Calu3 (cell line): ENCODE measurements around the gene PTPRA. TPM values are rescaled to one million over a fixed set of nuclear protein-coding genes. Genes with fewer than 3 reads are reported as not detected.

Source experiments
- BruUV-seq: library from RNA; stranded (reverse); fragments of 400-500 nt; replicated peaks from 2 replicates; lab custom pipeline; 2021; lab: Mats Ljungman, UMichigan
- CTCF ChIA-PET: fragments of 300-600 bp; sonication (Branson Sonifier 250); formaldehyde crosslinking; loops from one replicate; lab custom pipeline; 2022; ENCODE audit warnings: antibody characterized with exemption; lab: Charles Lee
- DNase-seq: peaks from one replicate; pipeline ENCODE4 v3.0.0; 2022
- H3K27ac Mint-ChIP-seq: one replicate; pipeline ENCODE4 v1.8.0; 2022; ENCODE audit warnings: mixed read lengths; ENCODE audit not compliant: unreplicated experiment
- H3K27me3 Mint-ChIP-seq: one replicate; pipeline ENCODE4 v1.8.0; 2022; ENCODE audit warnings: mixed read lengths; ENCODE audit not compliant: unreplicated experiment
- H3K36me3 Mint-ChIP-seq: one replicate; pipeline ENCODE4 v1.8.0; 2022; ENCODE audit warnings: mild to moderate bottlenecking, moderate library complexity, mixed read lengths; ENCODE audit not compliant: insufficient read depth, unreplicated experiment
- H3K4me1 Mint-ChIP-seq: one replicate; pipeline ENCODE4 v1.8.0; 2022; ENCODE audit warnings: mild to moderate bottlenecking, low read depth, mixed read lengths; ENCODE audit not compliant: unreplicated experiment
- H3K4me3 Mint-ChIP-seq: one replicate; pipeline ENCODE4 v1.8.0; 2022; ENCODE audit warnings: mild to moderate bottlenecking, low read depth, moderate library complexity, mixed read lengths; ENCODE audit not compliant: unreplicated experiment
- H3K9me3 Mint-ChIP-seq: one replicate; pipeline ENCODE4 v1.8.0; 2022; ENCODE audit warnings: low read depth, mixed read lengths; ENCODE audit not compliant: unreplicated experiment
- intact Hi-C: fragments of 100-400 bp; cut with micrococcal nuclease; formaldehyde crosslinking; loops from one replicate; pipeline ENCODE4 v1.10.0; 2022; ENCODE audit not compliant: unreplicated experiment
- total RNA-seq: library from RNA; stranded (reverse); gene quantifications from 2 replicates; pipeline ENCODE4 v1.2.3, GENCODE V29; 2022
- TF ChIP-seq, protein P1 (sequence below): fragments of 200-600 bp; IDR thresholded peaks from one replicate; pipeline ENCODE4 v1.8.0; 2022; ENCODE audit warnings: antibody characterized with exemption; ENCODE audit not compliant: unreplicated experiment

Gene PTPRA
- total RNA-seq, 1 experiment from 2014 or later: 30.2 TPM

DNA sequence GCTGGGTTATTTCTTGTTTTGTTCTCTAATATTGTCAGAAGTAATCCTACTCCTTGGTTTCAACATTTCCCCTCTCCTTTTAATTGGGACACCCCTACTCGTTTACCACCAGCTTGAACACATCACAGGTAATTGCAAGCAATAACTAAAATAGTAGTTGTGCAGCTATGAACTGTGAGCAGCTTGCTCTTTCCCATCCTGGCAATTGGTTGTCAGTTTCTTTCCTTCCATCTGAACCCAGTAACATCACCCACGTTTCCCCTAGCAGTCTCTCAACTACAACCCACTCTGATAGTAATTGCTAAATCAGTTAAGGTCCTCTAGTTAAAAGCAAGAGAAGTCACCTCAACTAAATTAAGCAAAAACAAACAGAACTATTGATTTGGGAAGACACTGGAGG is 122.5 kb downstream of the PTPRA start:
- no peak overlapping the region for H3K27ac Mint-ChIP-seq
- H3K36me3 Mint-ChIP-seq: peaks cover 5% of the 10 kb centered on the region
- no peaks in the 10 kb centered on the region for H3K9me3 Mint-ChIP-seq
- no peaks in the 10 kb centered on the region for H3K27me3 Mint-ChIP-seq
- intact Hi-C loops: no loop called here
- no peak overlapping the region for H3K4me3 Mint-ChIP-seq
- no peak for DNase-seq
- no TSS peak for BruUV-seq
- CTCF ChIA-PET: no interaction called here
- TF ChIP-seq, protein P1, sequence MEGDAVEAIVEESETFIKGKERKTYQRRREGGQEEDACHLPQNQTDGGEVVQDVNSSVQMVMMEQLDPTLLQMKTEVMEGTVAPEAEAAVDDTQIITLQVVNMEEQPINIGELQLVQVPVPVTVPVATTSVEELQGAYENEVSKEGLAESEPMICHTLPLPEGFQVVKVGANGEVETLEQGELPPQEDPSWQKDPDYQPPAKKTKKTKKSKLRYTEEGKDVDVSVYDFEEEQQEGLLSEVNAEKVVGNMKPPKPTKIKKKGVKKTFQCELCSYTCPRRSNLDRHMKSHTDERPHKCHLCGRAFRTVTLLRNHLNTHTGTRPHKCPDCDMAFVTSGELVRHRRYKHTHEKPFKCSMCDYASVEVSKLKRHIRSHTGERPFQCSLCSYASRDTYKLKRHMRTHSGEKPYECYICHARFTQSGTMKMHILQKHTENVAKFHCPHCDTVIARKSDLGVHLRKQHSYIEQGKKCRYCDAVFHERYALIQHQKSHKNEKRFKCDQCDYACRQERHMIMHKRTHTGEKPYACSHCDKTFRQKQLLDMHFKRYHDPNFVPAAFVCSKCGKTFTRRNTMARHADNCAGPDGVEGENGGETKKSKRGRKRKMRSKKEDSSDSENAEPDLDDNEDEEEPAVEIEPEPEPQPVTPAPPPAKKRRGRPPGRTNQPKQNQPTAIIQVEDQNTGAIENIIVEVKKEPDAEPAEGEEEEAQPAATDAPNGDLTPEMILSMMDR: no peak
- no peaks in the 10 kb centered on the region for H3K4me1 Mint-ChIP-seq

DNA sequence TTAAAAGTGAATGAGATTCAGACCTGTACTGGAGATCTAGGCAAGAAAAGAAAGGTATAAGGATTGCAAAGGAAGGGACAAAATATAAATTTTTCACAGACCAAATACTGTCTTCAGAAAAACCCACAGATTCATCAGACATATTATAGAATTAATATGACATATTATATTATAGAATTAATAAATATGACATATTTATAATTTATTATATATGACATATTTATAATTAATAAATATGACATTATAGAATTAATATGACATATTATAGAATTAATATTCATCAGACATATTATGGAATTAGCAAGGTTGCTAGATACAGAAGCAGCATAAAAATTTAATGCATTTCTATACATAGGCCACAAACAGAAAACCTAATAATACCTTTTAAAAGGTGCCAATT is 125.4 kb downstream of the PTPRA start:
- BruUV-seq: no TSS peak
- Mint-ChIP-seq H3K27ac (no peak overlapping the region), H3K27me3 (no peaks in the 10 kb centered on the region), H3K4me3 (no peak overlapping the region), H3K4me1 (no peaks in the 10 kb centered on the region), H3K9me3 (no peaks in the 10 kb centered on the region), H3K36me3 (peaks cover 5% of the 10 kb centered on the region)
- CTCF ChIA-PET: no interaction called here
- DNase-seq: no peak
- intact Hi-C loops: no loop called here
- TF ChIP-seq, protein P1: no peak

DNA sequence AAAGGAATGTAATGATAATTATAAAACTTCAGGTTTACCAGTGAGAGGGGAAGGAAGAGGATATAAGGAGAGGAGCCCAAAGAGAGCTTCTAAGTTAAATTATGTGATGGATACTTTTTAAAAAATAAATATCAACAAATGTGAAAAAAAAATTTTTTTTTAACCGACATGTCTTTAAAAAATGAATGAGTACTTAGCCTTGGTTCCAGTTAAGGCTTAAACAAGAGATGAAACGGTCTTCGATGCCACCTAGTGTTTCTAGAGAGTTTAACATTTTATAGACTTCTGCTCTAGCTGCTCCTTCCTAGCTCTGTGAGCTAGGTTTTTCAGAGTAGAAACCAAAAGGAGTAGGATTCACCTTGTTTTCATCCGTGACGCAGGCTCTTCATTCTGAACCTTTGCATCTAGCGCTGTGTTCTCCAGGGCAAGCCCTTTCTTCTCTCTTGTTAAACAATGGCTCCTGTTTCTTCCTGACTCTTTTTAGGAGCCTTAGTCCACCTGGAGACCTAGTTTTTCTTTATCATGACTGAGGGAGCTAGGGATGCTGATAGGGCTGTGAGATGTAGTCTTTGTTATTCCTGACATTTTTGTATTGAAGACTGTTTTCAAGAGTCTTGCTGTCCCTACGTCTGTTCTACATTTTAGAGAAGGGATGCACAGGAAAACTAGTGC is 127.7 kb downstream of the PTPRA start:
- Mint-ChIP-seq H3K4me1 (no peaks in the 10 kb centered on the region), H3K27ac (no peak overlapping the region), H3K36me3 (peaks cover 5% of the 10 kb centered on the region), H3K27me3 (no peaks in the 10 kb centered on the region), H3K9me3 (no peaks in the 10 kb centered on the region), H3K4me3 (no peak overlapping the region)
- TF ChIP-seq, protein P1: no peak
- DNase-seq: no peak
- intact Hi-C loops: no loop called here
- CTCF ChIA-PET: no interaction called here
- BruUV-seq: no TSS peak

DNA sequence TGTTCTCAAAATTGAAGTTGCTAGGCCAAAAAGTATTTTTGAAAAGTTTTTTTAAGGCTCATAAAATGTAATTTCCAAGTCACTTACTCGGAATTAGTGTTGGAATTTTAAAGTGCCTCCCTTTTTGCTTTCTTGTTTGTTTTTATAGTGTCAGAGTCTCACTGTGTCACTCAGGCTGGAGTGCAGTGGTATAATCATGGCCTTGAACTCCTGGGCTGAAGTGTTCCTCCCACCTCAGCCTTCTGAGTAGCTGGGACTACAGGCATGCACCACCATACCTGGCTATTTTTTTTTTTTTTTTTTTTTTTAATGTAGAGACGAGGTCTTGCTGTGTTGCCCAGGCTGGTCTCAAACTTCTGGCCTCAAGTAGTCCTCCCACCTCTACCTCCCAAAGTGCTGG is 130.1 kb downstream of the PTPRA start:
- no peak overlapping the region for H3K27ac Mint-ChIP-seq
- TF ChIP-seq, protein P1: no peak
- BruUV-seq: no TSS peak
- CTCF ChIA-PET: no interaction called here
- H3K4me3 Mint-ChIP-seq: no peak overlapping the region
- intact Hi-C loops: no loop called here
- no peak for DNase-seq
- no peaks in the 10 kb centered on the region for H3K9me3 Mint-ChIP-seq
- H3K4me1 Mint-ChIP-seq: no peaks in the 10 kb centered on the region
- no peaks in the 10 kb centered on the region for H3K27me3 Mint-ChIP-seq
- peaks cover 4% of the 10 kb centered on the region for H3K36me3 Mint-ChIP-seq
